HG02884 (cell line): Measurements from ENCODE around the gene TRIM38.
A peak's percentile ranks its signal among the peaks of the same experiment; 100 is the strongest.
"Not testable (repeated sequence)": the region's sequence is repeated elsewhere in the genome, so short reads cannot be mapped to it uniquely, and the experiment has no call there.

Source experiments
- ATAC-seq: cut with Tn5 transposase; IDR thresholded peaks from one replicate; pipeline ENCODE4 v1.9.1; 2021; ENCODE audit warnings: mild to moderate bottlenecking, moderate library complexity; ENCODE audit not compliant: unreplicated experiment

Gene TRIM38, protein sequence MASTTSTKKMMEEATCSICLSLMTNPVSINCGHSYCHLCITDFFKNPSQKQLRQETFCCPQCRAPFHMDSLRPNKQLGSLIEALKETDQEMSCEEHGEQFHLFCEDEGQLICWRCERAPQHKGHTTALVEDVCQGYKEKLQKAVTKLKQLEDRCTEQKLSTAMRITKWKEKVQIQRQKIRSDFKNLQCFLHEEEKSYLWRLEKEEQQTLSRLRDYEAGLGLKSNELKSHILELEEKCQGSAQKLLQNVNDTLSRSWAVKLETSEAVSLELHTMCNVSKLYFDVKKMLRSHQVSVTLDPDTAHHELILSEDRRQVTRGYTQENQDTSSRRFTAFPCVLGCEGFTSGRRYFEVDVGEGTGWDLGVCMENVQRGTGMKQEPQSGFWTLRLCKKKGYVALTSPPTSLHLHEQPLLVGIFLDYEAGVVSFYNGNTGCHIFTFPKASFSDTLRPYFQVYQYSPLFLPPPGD

DNA sequence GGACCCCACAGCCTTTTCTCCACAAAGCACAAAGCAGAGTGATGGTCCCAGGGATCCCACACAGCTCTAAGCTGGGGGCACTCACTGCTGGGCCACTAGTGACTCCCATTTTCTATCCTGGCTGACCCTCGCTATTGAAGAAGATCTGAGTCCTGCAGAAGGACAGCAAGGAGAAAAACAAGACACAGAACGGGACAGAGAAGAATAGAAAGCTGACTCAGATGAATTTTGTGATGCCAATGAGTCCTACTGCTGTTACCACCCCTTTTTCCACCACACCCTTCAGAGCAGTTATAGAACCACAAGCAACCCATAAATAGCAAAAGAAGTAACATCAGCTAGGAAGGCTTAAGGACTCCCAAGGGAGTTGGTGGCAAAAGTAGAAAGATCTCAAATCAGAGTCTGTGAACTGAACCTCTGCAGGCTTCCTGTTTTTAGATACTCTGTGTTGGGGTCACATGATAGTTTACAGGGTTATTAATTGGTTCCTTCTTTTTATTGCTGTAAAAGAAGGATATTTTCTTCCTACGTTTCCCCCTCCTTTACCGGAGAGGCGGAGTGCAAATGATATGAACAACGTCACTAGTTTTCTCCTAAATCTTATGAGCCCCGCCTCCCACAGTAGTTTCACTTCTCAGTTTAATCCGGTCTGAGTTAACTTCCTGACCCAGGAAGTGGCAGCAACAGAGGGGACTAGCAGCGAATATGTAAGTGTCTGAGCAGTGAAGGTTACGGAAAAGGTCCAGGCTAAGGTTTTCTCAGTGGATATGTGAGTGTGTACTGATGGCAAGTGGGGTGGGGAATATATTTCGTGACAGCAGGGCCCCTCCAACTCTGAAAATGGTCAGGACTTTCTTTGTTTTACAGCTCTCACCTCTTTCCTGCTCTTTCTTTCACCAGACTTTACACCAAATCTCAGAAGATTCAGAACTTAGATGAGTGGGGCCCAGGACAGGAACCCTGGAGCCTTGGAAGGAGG, at the start of gene TRIM38:
Gene TRIM38, plus strand, starts transcription at position 654 of the 979 bp plus-strand sequence. CDS start 3,721 bp downstream, outside the sequence.
- ATAC-seq = peak; percentile 81

GRCh38 chr6:25913741-25914140, 48.9 kb upstream of the TRIM38 start:
- no peak for ATAC-seq

- no peak for ATAC-seq
These were observed 46.3 kb upstream of the TRIM38 start for GRCh38 chr6:25916330-25916729.

DNA sequence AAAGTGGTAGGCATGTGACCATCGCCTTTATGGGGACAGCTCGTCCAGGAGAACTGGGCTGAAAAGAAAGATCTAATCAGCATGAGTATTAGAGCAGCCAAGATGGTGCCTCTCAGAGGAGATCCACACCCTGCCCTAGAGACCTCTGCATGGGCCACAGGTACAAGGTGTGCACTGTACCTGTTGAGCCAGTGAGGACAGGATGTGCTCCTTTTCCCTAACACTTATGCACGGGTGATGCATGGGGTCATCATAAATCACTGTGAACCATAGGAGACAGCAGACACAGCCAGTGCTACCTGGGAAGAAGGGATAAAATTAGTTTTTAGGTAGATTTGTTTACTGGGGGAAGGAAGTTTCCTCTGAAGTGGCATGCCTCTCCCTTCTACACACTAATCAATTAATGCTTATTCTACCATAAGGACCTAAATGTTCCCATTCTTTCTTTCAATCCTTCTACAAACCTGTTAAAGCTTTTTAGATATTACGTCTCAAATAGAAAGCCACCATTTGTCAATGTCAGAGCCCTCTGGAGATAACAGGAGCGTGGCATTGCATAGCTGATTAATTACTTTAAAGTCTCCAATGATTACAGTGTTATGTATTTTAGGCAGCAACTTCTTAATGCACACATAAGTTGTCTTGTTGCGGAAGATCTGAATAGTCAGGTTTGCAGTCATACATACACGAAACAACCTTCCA, 45.7 kb upstream of the TRIM38 start:
- ATAC-seq = no peak

- ATAC-seq = no peak
These were observed 44.4 kb upstream of the TRIM38 start for GRCh38 chr6:25918083-25918683.

DNA sequence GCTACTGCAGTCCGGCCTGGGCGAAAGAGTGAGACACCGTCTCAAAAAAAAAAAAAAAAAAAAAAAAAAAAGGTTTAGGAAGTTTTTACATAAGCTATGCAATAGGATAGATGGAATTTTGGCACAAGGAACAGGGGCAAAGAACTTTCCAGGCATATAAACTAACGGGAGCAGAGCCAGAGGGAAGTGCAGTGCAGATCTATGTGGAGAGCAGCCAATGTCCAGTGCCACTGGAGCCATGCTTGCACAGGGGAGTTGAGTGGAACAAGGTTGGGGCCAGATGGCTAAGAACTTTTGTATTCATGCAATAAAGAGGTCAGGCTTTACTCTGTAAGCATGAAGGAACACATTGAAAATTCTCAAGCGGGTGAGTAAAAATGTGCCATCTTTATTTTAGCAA, 42.9 kb upstream of the TRIM38 start:
- no peak for ATAC-seq

- no peak for ATAC-seq
These were observed 40.9 kb upstream of the TRIM38 start for GRCh38 chr6:25921525-25922203.

GRCh38 chr6:25922301-25922700, 40.3 kb upstream of the TRIM38 start:
- no peak for ATAC-seq

- no peak for ATAC-seq
These were observed 36.7 kb upstream of the TRIM38 start for GRCh38 chr6:25925876-25926275.

DNA sequence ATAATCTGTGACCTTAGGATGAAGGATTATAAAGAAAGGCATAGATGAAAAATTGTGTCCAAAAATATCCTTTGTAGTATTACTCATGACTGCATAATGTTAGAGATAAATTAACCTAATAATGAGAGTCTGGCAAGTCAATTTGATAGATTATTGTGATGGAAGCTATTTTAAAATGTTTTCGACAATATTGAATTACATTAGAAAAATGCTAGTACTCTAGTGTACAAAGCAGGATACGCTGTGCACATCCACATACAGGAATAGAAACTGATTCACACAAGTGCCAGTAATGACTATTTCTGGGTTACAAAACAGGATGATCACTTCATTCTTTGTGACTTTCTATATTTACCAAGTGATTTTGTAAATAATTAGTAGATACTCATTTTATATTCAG, 35.4 kb upstream of the TRIM38 start:
- no peak for ATAC-seq

GRCh38 chr6:25927756-25928216, 34.8 kb upstream of the TRIM38 start:
- no peak for ATAC-seq

DNA sequence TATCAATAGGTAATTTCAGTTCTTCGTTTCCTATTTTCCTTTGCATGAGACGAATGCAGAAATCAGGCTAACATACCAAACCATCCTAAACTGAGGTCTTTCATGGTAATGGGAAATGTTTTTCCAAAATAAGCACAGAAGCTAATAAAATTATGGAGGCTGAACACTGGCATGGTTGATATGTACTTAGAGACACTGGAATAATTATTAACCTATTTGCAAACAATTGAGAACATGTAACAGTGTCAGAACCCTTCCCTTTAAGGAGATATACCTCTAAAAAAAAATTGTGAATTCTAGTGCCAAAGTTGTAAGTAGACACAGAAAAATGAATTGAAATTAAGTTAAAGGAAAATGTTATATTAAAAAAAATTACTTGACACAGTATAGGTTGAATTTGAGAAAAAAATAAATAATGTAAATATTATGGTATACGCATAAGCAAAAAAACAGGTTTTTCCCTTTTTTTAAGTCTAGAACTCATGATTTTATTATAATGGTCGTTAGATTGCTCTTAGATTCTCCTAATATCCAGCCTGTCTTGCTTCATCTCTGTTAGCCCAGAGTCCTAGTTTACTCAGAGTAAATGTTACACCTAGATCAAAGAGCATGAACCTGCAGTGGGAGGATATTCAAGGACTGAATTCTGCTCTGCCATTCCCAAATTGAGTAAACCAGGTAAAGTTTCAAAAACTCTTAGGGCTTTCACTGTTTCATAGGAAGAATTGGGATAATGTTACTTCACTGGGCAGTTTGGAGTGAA, 33.9 kb upstream of the TRIM38 start:
- ATAC-seq = no peak

DNA sequence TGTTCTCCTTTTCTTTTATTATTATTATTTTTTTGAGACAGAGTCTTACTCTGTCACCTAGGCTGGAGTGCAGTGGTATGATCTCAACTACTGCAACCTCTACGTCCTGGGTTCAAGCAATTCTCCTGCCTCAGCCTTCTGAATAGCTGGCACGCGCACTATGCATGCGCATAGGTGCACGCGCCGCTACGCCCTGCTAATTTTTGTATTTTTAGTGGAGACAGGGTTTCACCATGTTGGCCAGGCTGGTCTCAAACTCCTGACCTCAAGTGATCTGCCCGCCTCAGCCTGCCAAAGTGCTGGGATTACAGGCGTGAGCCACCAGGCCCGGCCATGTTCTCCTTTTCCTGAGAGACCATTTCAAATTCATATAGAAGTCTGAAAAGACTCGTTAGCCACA, 32.8 kb upstream of the TRIM38 start:
- not testable (repeated sequence) for ATAC-seq

GRCh38 chr6:25930532-25931410, 31.8 kb upstream of the TRIM38 start, which contains the start of gene SLC17A2:
Gene SLC17A2 (minus strand): TSS chr6:25930691. CDS start chr6:25925796, 4,895 bp downstream.
- no peak for ATAC-seq

GRCh38 chr6:25931411-25931709, 31.2 kb upstream of the TRIM38 start:
- ATAC-seq = no peak

- no peak for ATAC-seq
These were observed 28.4 kb upstream of the TRIM38 start for GRCh38 chr6:25934156-25934555.

DNA sequence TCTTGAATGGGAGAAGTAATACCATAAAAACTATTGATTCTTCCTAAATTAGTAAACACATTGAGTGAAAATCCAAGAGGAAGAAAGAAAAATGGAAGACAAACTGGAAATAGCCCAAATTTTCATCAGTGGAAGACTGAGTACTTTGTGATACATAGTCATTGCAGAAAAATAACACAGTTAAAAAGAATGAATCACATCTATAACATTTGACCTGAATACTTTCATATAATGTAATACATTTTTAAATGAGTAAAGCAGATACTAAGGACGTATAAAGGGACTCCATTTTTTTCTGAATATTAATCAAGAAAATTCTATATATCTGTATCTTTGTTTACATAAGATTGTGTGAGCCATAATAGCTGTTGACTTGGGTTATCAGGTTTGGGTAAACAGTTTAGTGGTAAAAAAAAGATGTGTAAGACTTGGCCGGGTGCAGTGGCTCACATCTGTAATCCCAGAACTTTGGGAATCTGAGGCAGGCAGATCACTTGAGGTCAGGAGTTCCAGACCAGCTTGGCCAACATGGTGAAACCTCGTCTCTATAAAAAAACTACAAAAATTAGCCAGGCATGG, 27.8 kb upstream of the TRIM38 start:
- no peak for ATAC-seq

- no peak for ATAC-seq
These were observed 26.6 kb upstream of the TRIM38 start for GRCh38 chr6:25935953-25936352.
